GM18867 (cell line): ENCODE results near the gene TOM1L2.

ENCODE experiments used
- ATAC-seq: cut with Tn5 transposase; IDR thresholded peaks from one replicate; pipeline ENCODE4 v1.9.1; 2021; ENCODE audit warnings: mild to moderate bottlenecking, moderate library complexity; ENCODE audit not compliant: unreplicated experiment

The TOM1L2 gene

GRCh38 chr17:17972126-17972951 is at the start of gene TOM1L2, which contains the start of gene DRC3:
Gene TOM1L2 (minus strand): TSS chr17:17972400. CDS start chr17:17972313, 87 bp downstream.
Gene DRC3 (plus strand): TSS chr17:17972862. CDS start chr17:17977599, 4,737 bp downstream.
- peak; percentile 92 for ATAC-seq

GRCh38 chr17:18021372-18021771 is 49.2 kb upstream of the TOM1L2 start:
- ATAC-seq, result no peak

GRCh38 chr17:18020971-18021370 is 48.8 kb upstream of the TOM1L2 start:
- ATAC-seq, result no peak

- ATAC-seq, result no peak
These were observed 47.6 kb upstream of the TOM1L2 start for GRCh38 chr17:18019838-18020154.

DNA sequence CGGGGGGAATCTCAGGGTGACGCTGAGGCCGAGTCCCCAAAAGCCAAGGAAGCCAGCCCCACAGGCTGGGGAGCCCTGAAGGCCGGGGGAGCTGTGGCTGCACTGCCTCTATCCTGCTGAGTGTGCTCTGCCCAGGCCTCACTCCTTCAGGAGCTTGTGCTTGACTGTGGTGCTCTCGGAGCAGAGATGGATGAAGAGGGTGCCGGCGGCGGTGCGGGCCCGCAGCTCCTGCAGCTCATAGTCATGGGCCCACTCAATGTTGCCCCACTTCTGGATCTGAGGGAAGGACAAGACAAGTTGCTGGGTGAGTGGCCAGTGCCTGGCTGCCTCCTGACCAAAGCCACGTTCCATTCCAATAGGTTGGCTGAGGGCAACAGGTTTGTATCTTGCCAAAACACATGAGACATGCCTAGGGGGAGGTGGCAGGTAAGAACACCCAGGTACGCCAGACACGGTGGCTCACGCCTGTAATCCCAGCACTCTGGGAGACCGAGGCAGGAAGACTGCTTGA is 46.3 kb upstream of the TOM1L2 start:
- no peak for ATAC-seq

DNA sequence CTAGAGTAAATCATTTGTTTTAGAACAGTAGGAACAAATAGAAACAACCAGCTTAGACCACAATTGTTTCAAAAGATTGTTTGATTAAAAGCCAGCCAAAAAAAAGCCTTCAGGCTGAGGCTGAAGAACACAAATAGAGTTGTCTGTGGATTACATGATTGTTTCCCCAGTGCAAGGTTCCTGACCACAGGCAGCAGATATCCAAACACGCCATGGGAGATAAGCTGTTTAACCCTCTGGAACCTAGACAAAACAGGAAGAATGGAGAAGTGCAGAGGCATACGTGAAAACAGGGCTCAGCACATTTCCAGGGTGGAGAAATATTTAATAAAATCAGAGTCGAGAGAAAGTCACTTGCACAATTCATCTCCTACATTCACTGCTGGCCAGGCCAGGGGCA is 45.8 kb upstream of the TOM1L2 start:
- ATAC-seq, result no peak

DNA sequence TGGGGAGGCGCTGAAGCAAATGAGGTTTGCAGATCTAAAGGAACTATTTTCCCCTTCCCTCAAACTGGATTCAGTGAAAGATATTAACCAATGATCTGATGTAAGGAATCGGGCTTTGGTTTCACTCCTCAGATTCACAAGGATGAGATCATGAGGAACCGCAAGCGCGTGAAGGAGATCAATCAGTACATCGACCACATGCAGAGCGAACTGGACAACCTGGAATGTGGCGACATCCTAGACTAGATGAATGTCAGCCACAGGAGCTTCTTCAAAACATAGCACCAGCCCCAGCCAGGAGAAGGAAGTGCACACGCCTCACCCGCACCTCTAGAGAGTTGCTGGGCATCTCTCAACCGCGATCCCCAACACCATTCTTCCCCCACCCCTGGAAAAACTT is 44.2 kb upstream of the TOM1L2 start:
- no peak for ATAC-seq

- ATAC-seq, result no peak
These were observed 43.4 kb upstream of the TOM1L2 start for GRCh38 chr17:18015593-18015992.

GRCh38 chr17:18014006-18014405 is 41.8 kb upstream of the TOM1L2 start:
- ATAC-seq, result no peak

GRCh38 chr17:18011286-18011685 is 39.1 kb upstream of the TOM1L2 start:
- ATAC-seq, result no peak

GRCh38 chr17:18009609-18010420 is 37.6 kb upstream of the TOM1L2 start:
- no peak for ATAC-seq

- ATAC-seq, result no peak
These were observed 36.5 kb upstream of the TOM1L2 start for GRCh38 chr17:18008496-18009268.

DNA sequence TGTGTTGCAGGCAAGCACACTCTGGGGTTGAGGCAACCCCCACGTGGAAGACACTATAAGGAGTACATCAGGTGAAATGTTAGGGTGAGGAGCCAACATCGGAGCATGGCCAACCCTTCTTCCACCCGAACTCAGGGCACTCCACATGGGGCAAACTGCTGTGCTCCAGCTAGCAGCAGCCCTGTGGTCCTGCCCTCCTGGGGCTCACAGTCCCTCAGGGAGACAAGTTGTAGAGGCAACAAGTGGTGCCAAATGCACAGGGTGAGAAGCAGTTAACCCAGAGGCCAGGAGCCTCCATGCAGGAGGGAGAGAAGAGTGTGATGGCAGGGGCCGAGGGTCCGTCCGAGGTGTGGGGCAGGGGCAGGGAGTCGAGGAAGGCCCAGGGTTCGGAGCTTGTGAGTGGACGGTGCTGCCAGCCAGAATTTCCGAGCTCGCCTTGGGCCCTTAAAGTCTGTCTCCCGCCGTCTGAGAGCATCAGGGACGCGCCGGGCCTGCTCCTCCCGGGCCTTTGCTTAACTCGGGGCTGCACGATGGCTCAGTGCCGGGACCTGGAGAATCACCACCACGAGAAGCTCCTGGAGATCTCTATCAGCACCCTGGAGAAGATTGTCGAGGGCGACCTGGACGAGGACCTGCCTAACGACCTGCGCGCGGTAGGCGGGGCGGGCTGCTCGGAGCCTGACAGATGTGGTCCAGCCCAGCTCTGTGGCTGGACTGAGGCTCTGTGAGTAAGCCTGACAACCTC is 34.5 kb upstream of the TOM1L2 start:
- ATAC-seq, result no peak

DNA sequence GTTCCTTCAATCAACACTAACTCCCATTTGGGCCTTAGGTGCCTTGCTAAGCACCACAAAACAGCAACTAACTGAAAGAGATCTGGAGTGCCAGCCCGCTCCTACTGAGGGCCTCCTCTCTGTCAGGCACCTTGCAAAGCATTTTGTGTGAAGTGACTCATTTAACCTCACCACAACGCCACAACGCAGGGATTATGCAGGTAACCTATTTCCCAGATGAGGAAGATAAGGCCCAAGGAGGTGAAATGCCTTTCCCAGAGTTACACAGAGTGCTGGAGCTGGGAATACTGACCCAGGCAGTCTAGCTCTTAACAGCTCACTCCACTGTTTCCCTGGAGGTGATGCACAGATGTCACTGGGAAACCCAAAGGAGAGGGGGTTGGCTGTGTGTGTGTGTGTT is 33.3 kb upstream of the TOM1L2 start:
- ATAC-seq, result no peak

GRCh38 chr17:18004884-18005305 is 32.7 kb upstream of the TOM1L2 start:
- no peak for ATAC-seq

DNA sequence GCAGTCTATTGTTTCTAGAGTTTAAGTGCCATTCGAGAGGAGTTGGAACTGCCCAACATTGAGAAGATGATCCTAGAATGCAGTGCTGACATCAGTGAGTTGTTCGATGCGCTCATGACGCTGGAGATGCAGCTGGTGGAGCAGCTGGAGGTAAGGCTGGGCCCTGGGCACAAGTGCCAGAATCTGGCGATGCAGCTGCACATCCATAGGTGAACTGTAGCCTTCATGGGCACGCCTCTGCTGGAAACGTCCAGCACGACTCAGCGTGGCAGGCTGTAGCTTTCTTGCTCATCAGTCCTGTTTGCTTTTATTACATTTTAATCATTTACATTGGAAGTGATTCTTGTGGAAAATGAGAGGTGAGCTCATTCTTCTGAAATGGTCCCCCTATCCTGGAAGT is 32.1 kb upstream of the TOM1L2 start:
- ATAC-seq, result no peak

DNA sequence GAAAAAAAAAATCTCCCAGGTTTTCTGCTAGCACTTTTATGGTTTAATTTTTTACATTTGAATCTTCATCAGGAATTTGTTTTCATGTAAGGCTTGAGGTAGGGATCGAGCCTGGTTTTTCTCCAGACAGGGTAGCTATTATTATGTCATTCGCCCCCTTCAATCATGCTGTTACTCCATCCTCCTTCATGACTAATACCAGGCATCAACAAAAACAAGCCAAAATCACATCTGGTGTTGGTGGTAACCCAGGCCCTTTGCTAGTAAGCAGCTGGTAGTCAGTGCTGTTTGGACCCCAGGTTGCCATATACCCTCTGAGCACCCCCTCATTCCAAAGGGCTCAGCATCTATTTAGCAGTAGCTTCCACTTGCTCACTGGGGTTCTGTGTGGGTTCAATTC is 30.0 kb upstream of the TOM1L2 start:
- no peak for ATAC-seq

DNA sequence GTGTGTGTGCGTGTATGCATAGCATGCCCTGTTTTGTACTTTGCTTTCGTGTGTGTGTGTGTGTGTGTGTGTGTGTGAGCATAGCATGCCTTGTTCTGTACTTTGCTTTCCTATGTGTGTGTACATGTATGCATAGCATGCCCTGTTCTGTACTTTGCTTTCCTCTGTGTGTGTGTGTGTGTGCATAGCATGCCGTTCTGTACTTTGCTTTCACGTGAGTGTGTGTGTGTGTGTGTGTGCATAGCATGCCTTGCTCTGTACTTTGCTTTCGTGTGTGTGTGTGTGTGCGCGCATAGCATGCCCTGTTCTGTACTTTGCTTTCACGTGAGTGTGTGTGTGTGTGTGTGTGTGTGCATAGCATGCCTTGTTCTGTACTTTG is 27.8 kb upstream of the TOM1L2 start:
- ATAC-seq, result no peak

DNA sequence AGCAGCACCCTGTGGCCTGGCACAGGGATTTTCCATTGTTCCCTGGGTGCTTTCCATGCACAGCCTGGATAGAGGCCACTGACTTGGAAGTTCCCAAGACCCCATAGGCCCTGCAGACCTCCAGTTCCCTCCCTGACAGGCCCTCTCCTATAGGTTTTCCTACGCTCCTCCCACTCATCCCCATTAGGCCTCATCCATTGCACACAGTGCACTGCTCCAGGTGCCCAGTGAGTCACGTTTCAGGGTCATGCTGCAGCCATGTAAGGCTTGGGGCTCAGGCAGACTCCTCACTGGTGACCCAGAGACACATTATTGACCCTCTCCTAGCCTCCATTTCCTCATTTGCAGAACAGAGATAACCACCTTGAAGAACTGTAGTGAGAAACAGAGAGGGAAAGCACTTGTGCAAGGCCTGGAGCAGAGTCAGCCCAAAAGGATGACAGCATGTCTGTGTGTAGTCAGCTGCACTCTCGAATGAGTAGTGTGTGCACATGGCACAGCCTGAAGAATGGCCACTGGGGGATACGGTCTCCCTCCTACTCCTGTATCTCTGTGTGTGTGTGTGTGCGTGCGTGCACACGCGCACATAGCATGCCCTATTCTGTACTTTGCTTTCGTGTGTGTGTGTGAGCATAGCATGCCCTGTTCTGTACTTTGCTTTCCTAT is 27.3 kb upstream of the TOM1L2 start:
- no peak for ATAC-seq

- ATAC-seq, result no peak
These were observed 26.7 kb upstream of the TOM1L2 start for GRCh38 chr17:17998934-17999333.
